Stimulated activated CD4-positive, alpha-beta T cell treated with anti-CD3 and anti-CD28 coated beads, Interleukin-2, amount 100 ng/mL, for 48 hours (primary cell): Measurements from ENCODE around the gene NPTXR.

Source experiments
- DNase-seq, 2 donors: peaks; one replicate each; pipeline ENCODE4 v3.0.0-alpha.2; 2020

The NPTXR gene

GRCh38 chr22:38793317-38793716 lies 50.5 kb downstream of the NPTXR start:
- no peak for DNase-seq

DNA sequence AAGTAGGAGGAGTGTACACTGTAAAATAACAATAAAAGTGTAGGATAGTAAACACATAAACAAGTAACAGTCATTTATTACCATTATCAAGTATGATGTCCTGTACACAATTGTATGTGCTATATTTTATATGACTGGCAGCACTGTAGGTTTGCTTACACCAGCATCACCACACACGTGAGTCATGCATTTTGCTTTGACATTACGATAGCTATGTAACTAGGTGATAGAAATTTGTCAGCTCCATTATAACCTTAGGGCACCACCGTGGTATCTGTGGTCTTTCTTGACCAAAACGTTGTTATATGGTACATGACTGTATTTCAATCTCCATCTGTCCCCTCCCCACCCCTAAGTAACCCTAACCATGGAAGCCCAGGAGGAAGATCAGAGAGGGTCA lies 51.0 kb downstream of the NPTXR start:
- peak in 1 of 2 donors; percentile 9 for DNase-seq

DNA sequence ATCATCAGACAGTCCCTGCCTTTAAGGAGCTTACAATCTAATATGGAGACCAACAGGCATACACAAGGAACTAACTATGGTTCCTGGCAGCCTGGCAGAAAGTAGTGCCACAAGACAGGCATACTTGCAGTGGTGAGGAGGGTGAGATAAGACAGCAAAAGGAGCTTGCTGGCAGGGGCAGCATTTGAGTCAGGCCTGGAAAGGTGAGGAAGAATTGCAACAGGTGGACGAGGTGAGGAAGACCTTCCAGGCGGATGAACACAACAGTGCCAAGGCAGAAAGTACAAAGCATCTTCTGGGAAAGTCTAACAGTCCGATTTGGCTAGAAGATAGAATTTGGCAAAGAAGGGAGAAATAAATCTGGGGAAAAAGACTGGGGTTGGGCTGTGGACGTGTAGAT lies 54.2 kb downstream of the NPTXR start:
- no peak for DNase-seq

- no peak for DNase-seq
Measured at GRCh38 chr22:38788846-38789245, 55.0 kb downstream of the NPTXR start.

DNA sequence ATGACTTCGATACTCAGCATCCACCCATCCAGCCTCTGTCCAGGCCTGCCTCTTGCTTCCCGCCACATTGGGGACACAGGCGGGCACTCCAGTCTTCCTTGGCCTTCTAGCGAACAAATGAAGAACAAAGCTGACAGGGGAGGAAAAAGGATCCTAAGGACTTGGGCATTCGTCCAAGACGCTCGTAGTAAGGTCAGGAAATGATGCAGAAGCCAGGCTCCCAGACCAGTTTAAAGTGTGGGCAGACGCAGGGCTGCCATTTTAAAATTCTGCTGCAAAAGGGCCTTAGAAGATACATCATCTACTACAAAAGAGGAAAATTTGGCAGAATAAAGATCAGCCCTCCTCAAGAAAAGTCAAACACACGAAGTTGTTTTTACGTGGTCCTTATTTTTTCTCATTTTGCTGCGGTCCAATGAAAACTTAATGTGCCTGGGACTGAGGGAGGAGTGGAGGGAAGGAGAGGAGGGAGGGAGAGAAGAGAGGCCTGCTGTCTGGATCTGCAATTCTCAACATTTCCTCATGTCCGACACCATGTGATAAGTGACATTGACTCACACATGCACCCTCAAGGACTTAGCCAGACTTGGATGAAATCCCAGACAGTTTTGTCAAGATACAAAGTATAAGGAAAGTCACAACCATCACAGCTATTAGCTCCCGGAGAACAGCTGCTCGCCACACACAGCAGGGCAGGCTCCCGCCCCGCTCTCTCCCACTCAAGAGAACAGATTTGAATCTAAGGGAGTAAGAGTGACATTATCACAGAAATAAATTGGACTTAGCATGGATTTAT lies 55.6 kb downstream of the NPTXR start:
- DNase-seq = no peak

DNA sequence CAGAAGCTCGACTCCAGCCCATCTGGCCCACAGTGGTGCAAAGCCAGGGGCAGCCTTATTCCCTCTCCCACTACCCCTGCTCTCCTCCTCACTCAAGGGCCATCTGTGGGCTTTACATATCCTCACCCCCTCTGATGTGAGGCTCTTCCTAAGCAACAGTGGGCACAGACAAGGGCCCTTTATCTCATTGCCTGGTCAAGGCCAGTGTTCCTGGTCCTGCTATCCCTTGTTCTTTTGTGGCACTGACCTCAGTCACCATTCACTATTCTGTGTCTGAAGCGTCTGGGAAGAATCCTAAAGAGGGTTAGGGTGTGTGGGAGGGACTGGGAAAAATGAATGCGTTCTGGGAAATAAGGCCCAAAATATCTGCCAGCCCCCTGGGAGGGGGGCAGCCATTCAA lies 57.2 kb downstream of the NPTXR start:
- no peak for DNase-seq

DNA sequence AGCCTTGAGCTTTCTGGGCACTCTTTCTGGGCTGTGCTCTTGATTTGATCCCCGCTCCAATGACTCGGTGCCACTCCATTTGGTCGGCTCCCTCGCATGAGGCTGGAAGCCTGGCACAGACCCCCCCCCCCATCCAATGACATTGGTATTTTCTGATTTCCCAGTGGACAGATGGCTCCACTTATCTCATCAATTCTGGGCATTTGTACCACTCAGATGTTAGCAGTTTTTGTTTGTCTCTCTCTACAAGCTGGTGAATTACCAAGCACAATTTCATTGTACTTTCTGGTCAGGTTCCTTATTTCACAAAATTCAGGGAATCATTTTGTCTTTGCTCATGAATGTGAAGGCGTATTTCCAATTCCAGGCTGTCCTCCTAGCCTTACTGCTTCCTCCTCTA lies 59.0 kb downstream of the NPTXR start:
- no peak for DNase-seq

- no peak for DNase-seq
Measured at GRCh38 chr22:38784035-38784434, 59.8 kb downstream of the NPTXR start.

- no peak for DNase-seq
Measured at GRCh38 chr22:38783095-38783615, 60.7 kb downstream of the NPTXR start.

DNA sequence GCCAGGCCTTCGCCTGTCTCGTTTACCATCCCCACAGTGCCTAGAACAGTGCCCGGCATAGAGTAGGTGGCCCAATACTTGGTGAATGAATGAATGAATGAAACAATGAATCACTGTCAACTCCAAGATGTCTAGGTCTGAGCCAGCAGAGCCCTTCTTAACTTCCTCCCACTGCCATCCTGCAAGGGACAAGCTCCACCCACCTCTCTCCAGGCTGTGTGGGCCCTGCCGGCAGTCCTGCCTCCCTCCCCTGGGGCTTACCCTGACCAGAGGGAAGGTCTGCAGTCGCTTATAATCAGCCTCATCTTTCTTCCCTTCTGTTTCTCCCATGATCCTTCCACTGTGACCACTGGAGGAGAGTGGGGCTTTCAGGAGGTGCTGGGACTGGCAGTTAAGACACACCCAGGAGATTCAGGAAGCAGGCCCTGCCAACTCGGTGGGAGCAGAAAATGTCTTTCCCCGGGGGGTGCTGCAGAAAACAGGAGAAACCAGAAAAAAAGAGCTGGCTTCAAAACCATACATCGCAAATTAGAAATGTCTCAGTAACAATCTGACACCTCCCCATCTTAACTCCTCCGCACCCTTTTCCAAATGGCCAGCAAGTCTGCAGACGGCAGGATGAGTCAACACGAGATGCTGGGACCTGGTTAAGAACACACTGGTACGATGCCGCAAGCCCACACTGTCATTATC lies 61.3 kb downstream of the NPTXR start:
- no peak for DNase-seq

GRCh38 chr22:38781033-38781432 lies 62.8 kb downstream of the NPTXR start:
- DNase-seq = no peak

- no peak for DNase-seq
Measured at GRCh38 chr22:38777087-38777671, 66.6 kb downstream of the NPTXR start.

- DNase-seq = no peak
Measured at GRCh38 chr22:38776086-38776485, 67.7 kb downstream of the NPTXR start.

DNA sequence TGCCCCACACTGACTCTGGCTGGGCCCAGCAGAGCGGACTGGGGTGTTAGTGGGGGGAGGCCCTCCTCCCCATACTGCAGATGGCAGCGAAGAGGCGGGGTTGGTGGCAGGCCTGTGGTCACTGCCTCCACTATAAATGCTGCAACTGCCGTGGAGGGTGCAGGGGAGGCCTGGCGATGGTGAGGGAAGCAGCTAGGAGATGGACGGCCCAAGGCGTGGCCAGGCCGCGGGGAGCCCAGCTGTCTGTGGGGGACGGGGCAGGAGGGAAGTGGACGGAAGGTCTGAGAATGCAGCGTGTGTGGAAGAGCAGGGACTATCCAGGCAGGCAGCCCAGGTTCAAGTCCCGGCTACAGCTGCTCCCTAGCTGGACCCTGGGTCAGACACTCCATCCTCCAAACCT lies 68.2 kb downstream of the NPTXR start:
- DNase-seq = no peak

DNA sequence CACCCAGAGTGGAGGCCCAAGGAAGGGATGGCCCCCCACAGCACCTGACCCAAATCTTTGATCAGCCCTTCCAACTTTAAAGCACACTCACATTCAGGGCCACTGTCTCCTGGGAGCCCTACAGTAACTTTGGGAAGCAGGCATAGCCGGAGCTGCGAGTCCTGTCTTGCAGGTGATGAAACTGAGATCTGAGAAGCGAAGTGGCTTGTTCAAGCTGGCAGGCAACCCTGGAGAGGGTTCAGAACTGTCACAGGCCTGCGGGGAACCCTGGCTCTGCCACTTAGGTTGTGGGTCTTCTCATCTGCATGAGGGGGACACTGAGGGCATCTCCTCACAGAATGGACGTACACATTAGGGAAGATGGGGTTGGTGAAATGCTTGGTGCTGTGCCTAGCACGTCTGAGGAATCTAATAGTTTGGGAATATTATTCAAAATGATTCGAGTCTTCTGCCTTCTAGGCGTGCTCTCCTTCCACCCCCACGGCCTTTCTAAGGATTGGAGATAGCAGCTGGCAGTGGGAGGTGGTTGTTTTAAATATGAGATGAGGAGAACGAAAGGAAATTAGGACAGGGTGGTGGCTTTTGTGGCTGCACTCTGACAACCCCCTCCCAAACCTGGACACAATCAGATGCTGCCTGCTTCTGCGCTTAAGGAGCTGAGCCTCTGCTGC lies 69.2 kb downstream of the NPTXR start:
- DNase-seq = no peak

DNA sequence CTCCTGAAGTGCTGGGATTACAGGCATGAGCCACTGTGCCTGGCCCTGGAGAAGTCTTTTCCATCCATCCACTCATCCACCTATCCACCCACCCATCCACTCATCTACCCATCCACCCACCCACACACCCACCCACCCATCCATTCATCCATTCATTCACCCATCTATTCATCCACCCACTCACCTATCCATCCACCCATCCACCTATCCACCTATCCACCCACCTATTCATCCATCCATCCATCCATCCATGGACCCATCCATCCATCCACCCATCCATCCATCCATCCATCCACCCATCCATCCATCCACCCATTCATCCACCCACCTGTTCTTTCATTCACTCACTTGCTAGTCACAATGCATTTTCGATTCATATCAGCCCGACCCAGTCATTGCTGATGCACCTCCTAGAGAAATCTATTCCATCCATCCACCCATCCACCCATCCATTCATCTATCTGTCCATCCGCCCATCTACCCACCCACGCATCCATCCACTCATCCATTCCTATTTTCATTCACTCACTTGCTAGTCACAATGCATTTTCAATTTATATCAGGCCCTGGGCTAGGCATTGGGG lies 70.4 kb downstream of the NPTXR start:
- no peak for DNase-seq

DNA sequence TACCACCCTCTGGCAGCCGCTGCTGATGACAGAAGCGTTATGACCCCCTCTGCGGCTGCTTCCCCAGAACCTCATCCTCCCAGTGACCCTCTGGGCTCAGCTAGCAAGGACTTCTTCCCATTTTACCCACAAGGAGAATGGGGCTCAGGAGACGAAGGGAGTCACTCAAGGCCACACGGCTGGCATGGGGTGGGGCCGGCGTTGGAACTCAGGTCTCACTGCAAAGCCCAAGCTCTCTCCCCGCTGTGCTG lies 71.3 kb downstream of the NPTXR start:
- DNase-seq = no peak

- no peak for DNase-seq
Measured at GRCh38 chr22:38770257-38770949, 73.4 kb downstream of the NPTXR start.
